Measurements from ENCODE around the gene WDR38.

GRCh38 chr9:124894035-124894740, 40.9 kb downstream of the WDR38 start:
- no peak for TF ChIP-seq POLR2A (IDR thresholded peaks at IDR 0.05)
- no peak for TF ChIP-seq CTCF (IDR thresholded peaks at IDR 0.05)

Data from right lobe of liver (tissue), 4 donors.